ENCODE measurements around the gene SEL1L2.

GRCh38 chr20:13816757-13817156 is 173.7 kb downstream of the SEL1L2 start:
- TF ChIP-seq CTCF (IDR thresholded peaks at IDR 0.05; ENCODE audit: low read length) (no peak), EZH2 (optimal IDR thresholded peaks at IDR 0.05; ENCODE audit: low read depth, low read length) (no peak)
